GM23338 (cell line): ENCODE data around the gene SERPINA3. TPM values are rescaled to one million over a fixed set of nuclear protein-coding genes. Genes with fewer than 3 reads are reported as not detected.
A peak's percentile ranks its signal among the peaks of the same experiment; 100 is the strongest.

ENCODE experiments used
- ATAC-seq: fragments of 200-7000 bp; cut with Tn5 transposase; 3 replicates; pipeline ENCODE4 v1.9.1; 2020
- DNase-seq: peaks from one replicate; pipeline ENCODE4 v3.0.0-alpha.2; 2015; ENCODE audit warnings: low spot score
- H2AFZ ChIP-seq: fragments of 200-600 bp; sonication (generic); 2 replicates; pipeline ENCODE4 v1.8.0; 2016; ENCODE audit warnings: antibody characterized with exemption, mild to moderate bottlenecking, moderate library complexity
- H3F3A ChIP-seq: fragments of 200-600 bp; sonication (generic); replicated peaks from 2 replicates; pipeline ENCODE4 v1.8.0; 2017; ENCODE audit warnings: antibody characterized with exemption, mixed run types, low read depth
- H3K27ac ChIP-seq: fragments of 200-600 bp; sonication (generic); 2 replicates; pipeline ENCODE4 v1.6.1; 2016; ENCODE audit warnings: low read depth
- H3K27me3 ChIP-seq: fragments of 200-600 bp; sonication (generic); 2 replicates; pipeline ENCODE4 v1.8.0; 2016; ENCODE audit warnings: mild to moderate bottlenecking, mixed run types, moderate library complexity; ENCODE audit not compliant: insufficient read depth
- H3K36me3 ChIP-seq: fragments of 200-600 bp; sonication (generic); 2 replicates; pipeline ENCODE4 v1.8.0; 2016; ENCODE audit warnings: mild to moderate bottlenecking; ENCODE audit not compliant: insufficient read depth
- H3K4me1 ChIP-seq: fragments of 200-600 bp; sonication (generic); 2 replicates; pipeline ENCODE4 v1.8.0; 2016; ENCODE audit warnings: mild to moderate bottlenecking, moderate library complexity; ENCODE audit not compliant: insufficient read depth
- H3K4me2 ChIP-seq: fragments of 200-600 bp; sonication (generic); 2 replicates; pipeline ENCODE4 v1.7.1; 2017; ENCODE audit warnings: mixed run types
- H3K4me3 ChIP-seq: fragments of 200-600 bp; sonication (generic); 2 replicates; pipeline ENCODE4 v1.6.1; 2016; ENCODE audit warnings: mixed run types
- H3K79me2 ChIP-seq: fragments of 200-600 bp; sonication (generic); replicated peaks from 2 replicates; pipeline ENCODE4 v1.8.0; 2017; ENCODE audit warnings: mild to moderate bottlenecking; ENCODE audit not compliant: insufficient read depth
- H3K9me2 ChIP-seq: fragments of 200-600 bp; sonication (generic); 2 replicates; pipeline ENCODE4 v1.8.0; 2017; ENCODE audit not compliant: insufficient read depth
- H4K20me1 ChIP-seq: fragments of 200-600 bp; sonication (generic); replicated peaks from 2 replicates; pipeline ENCODE4 v1.8.0; 2017; ENCODE audit warnings: mild to moderate bottlenecking; ENCODE audit not compliant: insufficient read depth
- H3K27ac Mint-ChIP-seq: 2 replicates; pipeline ENCODE4 v1.8.0; 2020; ENCODE audit warnings: inconsistent platforms, mild to moderate bottlenecking, moderate library complexity, mixed read lengths
- H3K27me3 Mint-ChIP-seq: 3 replicates; pipeline ENCODE4 v1.8.0; 2022; ENCODE audit warnings: low read depth, mild to moderate bottlenecking, moderate library complexity, mixed read lengths, inconsistent platforms; ENCODE audit not compliant: insufficient read depth, poor library complexity
- H3K36me3 Mint-ChIP-seq: 3 replicates; pipeline ENCODE4 v1.8.0; 2021; ENCODE audit warnings: low read depth, mild to moderate bottlenecking, inconsistent platforms, moderate library complexity, mixed read lengths
- H3K4me1 Mint-ChIP-seq: 3 replicates; pipeline ENCODE4 v1.8.0; 2020; ENCODE audit warnings: mild to moderate bottlenecking, inconsistent platforms, mixed read lengths
- H3K4me3 Mint-ChIP-seq: 3 replicates; pipeline ENCODE4 v1.8.0; 2021; ENCODE audit warnings: moderate library complexity, mild to moderate bottlenecking, inconsistent platforms, mixed read lengths
- H3K9me3 Mint-ChIP-seq: 3 replicates; pipeline ENCODE4 v1.8.0; 2020; ENCODE audit warnings: moderate library complexity, mild to moderate bottlenecking, inconsistent platforms, mixed read lengths
- JUNB ChIP-seq: IDR thresholded peaks from one replicate; pipeline ENCODE4 v1.6.1; 2016; ENCODE audit warnings: antibody characterized with exemption; ENCODE audit not compliant: unreplicated experiment
- REST ChIP-seq: IDR thresholded peaks from one replicate; pipeline ENCODE4 v1.6.1; 2018; ENCODE audit warnings: antibody characterized with exemption; ENCODE audit not compliant: unreplicated experiment
- STAT1 ChIP-seq: IDR thresholded peaks from one replicate; pipeline ENCODE4 v1.6.1; 2016; ENCODE audit warnings: antibody characterized with exemption; ENCODE audit not compliant: unreplicated experiment
- ZNF114 ChIP-seq: fragments of 250-450 bp; sonication (Bioruptor Pico); IDR thresholded peaks from 2 replicates; pipeline ENCODE4 v1.5.0; 2020; ENCODE audit warnings: mild to moderate bottlenecking, moderate library complexity
- ZNF331 ChIP-seq: fragments of 250-450 bp; sonication (Bioruptor Pico); IDR thresholded peaks from 2 replicates; pipeline ENCODE4 v1.5.0; 2020; ENCODE audit warnings: low read depth, mild to moderate bottlenecking, moderate library complexity
- polyA plus RNA-seq: library from polyadenylated mRNA; unstranded; fragments of >200 nt; fragmentation: Nextera tagmentation; extraction: Ambion mirVana; gene quantifications from 2 replicates; pipeline ENCODE4 v1.2.1, GENCODE V29; 2016
- total RNA-seq: library from RNA; depleted of rRNA; stranded (reverse); fragments of >200 nt; shearing (Covaris generic); gene quantifications from 2 replicates; pipeline ENCODE4 v1.2.3, GENCODE V29; 2014
- TF ChIP-seq, protein P1 (sequence below): fragments of 250-450 bp; sonication (Bioruptor Pico); IDR thresholded peaks from 2 replicates; pipeline ENCODE4 v1.5.0; 2020; ENCODE audit warnings: mild to moderate bottlenecking, moderate library complexity
- TF ChIP-seq, protein P2 (sequence below), 2 experiments: fragments of 200-600 bp in 1 of 2; sonication (generic) in 1 of 2; conservative IDR thresholded peaks; 2 replicates each; pipeline versions ENCODE4 v1.5.1 to v1.6.1; 2016 to 2017; ENCODE audit warnings: antibody characterized with exemption in 2 of 2, low read depth in 2 of 2, mild to moderate bottlenecking in 2 of 2, moderate library complexity in 1 of 2

The SERPINA3 gene
- total and polyA plus RNA-seq, 2 experiments from 2014 or later = not detected

DNA sequence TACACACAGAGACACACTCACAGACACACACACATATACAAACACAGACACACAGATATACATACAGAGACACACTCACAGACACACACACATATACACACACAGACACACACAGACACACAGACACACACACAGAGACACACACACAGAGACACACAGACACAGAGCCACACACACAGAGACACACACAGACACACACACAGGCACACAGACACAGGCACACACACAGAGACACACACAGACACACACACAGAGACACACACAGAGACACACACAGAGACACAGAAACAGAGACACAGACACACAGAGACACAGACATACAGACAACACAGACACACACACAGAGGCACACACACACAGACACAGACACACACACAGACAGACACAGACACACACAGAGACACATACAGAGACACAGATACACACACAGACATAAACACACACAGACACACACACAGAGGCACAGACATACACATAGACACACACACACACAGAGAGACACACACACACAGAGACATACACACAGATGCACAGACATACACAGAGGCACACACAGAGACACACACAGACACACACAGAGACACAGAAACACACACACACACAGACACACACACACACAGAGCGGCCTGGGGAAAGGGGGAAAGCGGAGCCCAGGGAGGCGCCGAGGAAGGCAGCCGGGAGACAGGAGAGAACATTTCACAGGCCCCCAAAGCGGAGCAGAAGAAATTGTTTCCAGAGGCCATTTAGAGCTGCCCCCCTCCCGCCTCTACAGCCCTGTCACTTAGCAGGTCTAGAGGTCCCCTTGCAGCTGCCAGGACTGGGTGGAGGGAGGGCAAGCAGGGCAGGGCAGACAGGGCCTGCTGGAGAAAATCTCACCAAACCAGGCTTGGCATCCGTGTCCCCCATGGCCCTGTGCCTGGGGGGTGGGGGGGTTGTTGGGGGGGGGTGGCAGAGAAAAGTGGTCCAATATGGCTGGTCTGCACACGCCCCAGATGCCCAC lies 38.9 kb downstream of the SERPINA3 start:
- Histone ChIP-seq H3K9me2 (no peaks in the 10 kb centered on the region), H3K27me3 (no peaks in the 10 kb centered on the region), H3K27ac (no peak overlapping the region), H3F3A (no peaks in the 10 kb centered on the region), H3K4me1 (no peaks in the 10 kb centered on the region), H4K20me1 (no peaks in the 10 kb centered on the region), H3K4me2 (no peak overlapping the region), H3K4me3 (no peak overlapping the region), H3K79me2 (no peaks in the 10 kb centered on the region), H2AFZ (no peak overlapping the region), H3K36me3 (no peaks in the 10 kb centered on the region)
- no peaks in the 10 kb centered on the region for H3K4me1 Mint-ChIP-seq
- H3K4me3 Mint-ChIP-seq = no peak overlapping the region
- no peak for TF ChIP-seq REST
- TF ChIP-seq, protein P1, sequence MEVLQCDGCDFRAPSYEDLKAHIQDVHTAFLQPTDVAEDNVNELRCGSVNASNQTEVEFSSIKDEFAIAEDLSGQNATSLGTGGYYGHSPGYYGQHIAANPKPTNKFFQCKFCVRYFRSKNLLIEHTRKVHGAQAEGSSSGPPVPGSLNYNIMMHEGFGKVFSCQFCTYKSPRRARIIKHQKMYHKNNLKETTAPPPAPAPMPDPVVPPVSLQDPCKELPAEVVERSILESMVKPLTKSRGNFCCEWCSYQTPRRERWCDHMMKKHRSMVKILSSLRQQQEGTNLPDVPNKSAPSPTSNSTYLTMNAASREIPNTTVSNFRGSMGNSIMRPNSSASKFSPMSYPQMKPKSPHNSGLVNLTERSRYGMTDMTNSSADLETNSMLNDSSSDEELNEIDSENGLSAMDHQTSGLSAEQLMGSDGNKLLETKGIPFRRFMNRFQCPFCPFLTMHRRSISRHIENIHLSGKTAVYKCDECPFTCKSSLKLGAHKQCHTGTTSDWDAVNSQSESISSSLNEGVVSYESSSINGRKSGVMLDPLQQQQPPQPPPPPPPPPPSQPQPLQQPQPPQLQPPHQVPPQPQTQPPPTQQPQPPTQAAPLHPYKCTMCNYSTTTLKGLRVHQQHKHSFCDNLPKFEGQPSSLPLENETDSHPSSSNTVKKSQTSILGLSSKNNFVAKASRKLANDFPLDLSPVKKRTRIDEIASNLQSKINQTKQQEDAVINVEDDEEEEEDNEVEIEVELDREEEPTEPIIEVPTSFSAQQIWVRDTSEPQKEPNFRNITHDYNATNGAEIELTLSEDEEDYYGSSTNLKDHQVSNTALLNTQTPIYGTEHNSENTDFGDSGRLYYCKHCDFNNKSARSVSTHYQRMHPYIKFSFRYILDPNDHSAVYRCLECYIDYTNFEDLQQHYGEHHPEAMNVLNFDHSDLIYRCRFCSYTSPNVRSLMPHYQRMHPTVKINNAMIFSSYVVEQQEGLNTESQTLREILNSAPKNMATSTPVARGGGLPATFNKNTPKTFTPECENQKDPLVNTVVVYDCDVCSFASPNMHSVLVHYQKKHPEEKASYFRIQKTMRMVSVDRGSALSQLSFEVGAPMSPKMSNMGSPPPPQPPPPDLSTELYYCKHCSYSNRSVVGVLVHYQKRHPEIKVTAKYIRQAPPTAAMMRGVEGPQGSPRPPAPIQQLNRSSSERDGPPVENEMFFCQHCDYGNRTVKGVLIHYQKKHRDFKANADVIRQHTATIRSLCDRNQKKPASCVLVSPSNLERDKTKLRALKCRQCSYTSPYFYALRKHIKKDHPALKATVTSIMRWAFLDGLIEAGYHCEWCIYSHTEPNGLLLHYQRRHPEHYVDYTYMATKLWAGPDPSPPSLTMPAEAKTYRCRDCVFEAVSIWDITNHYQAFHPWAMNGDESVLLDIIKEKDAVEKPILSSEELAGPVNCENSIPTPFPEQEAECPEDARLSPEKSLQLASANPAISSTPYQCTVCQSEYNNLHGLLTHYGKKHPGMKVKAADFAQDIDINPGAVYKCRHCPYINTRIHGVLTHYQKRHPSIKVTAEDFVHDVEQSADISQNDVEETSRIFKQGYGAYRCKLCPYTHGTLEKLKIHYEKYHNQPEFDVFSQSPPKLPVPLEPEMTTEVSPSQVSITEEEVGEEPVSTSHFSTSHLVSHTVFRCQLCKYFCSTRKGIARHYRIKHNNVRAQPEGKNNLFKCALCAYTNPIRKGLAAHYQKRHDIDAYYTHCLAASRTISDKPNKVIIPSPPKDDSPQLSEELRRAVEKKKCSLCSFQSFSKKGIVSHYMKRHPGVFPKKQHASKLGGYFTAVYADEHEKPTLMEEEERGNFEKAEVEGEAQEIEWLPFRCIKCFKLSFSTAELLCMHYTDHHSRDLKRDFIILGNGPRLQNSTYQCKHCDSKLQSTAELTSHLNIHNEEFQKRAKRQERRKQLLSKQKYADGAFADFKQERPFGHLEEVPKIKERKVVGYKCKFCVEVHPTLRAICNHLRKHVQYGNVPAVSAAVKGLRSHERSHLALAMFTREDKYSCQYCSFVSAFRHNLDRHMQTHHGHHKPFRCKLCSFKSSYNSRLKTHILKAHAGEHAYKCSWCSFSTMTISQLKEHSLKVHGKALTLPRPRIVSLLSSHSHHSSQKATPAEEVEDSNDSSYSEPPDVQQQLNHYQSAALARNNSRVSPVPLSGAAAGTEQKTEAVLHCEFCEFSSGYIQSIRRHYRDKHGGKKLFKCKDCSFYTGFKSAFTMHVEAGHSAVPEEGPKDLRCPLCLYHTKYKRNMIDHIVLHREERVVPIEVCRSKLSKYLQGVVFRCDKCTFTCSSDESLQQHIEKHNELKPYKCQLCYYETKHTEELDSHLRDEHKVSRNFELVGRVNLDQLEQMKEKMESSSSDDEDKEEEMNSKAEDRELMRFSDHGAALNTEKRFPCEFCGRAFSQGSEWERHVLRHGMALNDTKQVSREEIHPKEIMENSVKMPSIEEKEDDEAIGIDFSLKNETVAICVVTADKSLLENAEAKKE (CRISPR knock-in tag) = no peak
- TF ChIP-seq, protein P2, sequence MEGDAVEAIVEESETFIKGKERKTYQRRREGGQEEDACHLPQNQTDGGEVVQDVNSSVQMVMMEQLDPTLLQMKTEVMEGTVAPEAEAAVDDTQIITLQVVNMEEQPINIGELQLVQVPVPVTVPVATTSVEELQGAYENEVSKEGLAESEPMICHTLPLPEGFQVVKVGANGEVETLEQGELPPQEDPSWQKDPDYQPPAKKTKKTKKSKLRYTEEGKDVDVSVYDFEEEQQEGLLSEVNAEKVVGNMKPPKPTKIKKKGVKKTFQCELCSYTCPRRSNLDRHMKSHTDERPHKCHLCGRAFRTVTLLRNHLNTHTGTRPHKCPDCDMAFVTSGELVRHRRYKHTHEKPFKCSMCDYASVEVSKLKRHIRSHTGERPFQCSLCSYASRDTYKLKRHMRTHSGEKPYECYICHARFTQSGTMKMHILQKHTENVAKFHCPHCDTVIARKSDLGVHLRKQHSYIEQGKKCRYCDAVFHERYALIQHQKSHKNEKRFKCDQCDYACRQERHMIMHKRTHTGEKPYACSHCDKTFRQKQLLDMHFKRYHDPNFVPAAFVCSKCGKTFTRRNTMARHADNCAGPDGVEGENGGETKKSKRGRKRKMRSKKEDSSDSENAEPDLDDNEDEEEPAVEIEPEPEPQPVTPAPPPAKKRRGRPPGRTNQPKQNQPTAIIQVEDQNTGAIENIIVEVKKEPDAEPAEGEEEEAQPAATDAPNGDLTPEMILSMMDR (conservative IDR thresholded peaks at IDR 0.05; ENCODE audit: low read depth in 2 of 2) = no peak
- no peak for TF ChIP-seq ZNF331 (CRISPR knock-in tag)
- TF ChIP-seq JUNB = no peak
- TF ChIP-seq STAT1 = no peak
- no peak for TF ChIP-seq ZNF114
- no peak for DNase-seq
- H3K27me3 Mint-ChIP-seq = no peaks in the 10 kb centered on the region
- no peak overlapping the region for H3K27ac Mint-ChIP-seq
- H3K36me3 Mint-ChIP-seq = no peaks in the 10 kb centered on the region
- ATAC-seq = peak; percentile 54
- H3K9me3 Mint-ChIP-seq = peaks cover 9% of the 10 kb centered on the region; the same call in 2 of the 3 replicates
